PFSK-1 (cell line): ENCODE results near the gene SCO2.

Experiments
- FOXP2 ChIP-seq: optimal IDR thresholded peaks from 2 replicates; pipeline ENCODE3; 2011; ENCODE audit warnings: borderline replicate concordance, control low read depth, inconsistent platforms; ENCODE audit not compliant: insufficient read depth; ENCODE audit errors: extremely low read length, extremely low read depth
- POLR2AphosphoS5 ChIP-seq: IDR thresholded peaks from 2 replicates; pipeline ENCODE4 v1.6.1; 2012; ENCODE audit warnings: low read depth, mild to moderate bottlenecking, control low read depth, low read length, moderate library complexity
- SIN3A ChIP-seq: IDR thresholded peaks from 2 replicates; pipeline ENCODE4 v1.6.1; 2012; ENCODE audit warnings: mild to moderate bottlenecking, low read length, moderate library complexity, borderline replicate concordance; ENCODE audit not compliant: insufficient read depth
- TAF1 ChIP-seq: IDR thresholded peaks from 2 replicates; pipeline ENCODE4 v1.6.1; 2012; ENCODE audit warnings: low read length, control low read depth, borderline replicate concordance; ENCODE audit not compliant: insufficient read depth
- TF ChIP-seq, protein P1 (sequence below), 2 experiments: IDR thresholded peaks; 2 replicates each; pipeline versions ENCODE4 v1.6.1 to v1.8.0; 2011 to 2012; ENCODE audit warnings: low read depth in 2 of 2, low read length in 2 of 2, control low read depth in 1 of 2, inconsistent platforms in 1 of 2, mild to moderate bottlenecking in 1 of 2, moderate library complexity in 1 of 2; ENCODE audit not compliant: insufficient read depth in 1 of 2

SCO2 gene

DNA sequence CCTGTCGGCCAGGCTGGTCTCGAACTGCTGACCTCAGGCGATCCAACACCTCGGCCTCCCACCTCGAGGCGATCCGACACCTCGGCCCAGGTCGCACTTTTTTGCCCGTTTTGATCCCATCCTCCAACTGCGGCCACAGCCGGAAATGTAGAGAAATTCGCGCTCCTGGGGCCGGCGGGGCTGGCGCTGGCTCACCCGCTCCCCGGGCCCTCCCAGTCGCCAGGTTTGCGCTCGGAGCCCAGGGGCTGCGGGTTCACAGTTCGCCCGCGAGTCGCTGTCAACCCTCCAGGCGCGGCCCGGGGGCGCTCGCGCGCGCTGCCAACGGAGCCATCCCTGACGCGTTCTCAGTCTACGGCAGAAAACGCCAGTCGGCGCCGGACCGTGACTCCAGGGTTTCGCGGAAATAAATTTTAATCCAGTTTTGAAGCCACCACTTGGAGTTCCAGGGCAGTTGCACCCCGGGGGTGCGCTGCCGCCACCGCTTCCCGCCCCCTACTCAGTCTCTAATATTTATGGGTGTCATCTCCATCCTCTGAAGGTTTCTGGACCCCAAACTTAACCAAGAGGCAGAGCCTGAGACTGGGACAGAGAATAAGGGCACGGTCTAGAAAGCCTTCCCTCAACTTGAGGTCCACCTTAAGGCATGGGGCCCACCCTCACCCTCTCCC lies 18.8 kb upstream of the SCO2 start:
- TF ChIP-seq TAF1 (no peak), FOXP2 (no peak), SIN3A (no peak), POLR2AphosphoS5 (no peak)
- TF ChIP-seq, protein P1, sequence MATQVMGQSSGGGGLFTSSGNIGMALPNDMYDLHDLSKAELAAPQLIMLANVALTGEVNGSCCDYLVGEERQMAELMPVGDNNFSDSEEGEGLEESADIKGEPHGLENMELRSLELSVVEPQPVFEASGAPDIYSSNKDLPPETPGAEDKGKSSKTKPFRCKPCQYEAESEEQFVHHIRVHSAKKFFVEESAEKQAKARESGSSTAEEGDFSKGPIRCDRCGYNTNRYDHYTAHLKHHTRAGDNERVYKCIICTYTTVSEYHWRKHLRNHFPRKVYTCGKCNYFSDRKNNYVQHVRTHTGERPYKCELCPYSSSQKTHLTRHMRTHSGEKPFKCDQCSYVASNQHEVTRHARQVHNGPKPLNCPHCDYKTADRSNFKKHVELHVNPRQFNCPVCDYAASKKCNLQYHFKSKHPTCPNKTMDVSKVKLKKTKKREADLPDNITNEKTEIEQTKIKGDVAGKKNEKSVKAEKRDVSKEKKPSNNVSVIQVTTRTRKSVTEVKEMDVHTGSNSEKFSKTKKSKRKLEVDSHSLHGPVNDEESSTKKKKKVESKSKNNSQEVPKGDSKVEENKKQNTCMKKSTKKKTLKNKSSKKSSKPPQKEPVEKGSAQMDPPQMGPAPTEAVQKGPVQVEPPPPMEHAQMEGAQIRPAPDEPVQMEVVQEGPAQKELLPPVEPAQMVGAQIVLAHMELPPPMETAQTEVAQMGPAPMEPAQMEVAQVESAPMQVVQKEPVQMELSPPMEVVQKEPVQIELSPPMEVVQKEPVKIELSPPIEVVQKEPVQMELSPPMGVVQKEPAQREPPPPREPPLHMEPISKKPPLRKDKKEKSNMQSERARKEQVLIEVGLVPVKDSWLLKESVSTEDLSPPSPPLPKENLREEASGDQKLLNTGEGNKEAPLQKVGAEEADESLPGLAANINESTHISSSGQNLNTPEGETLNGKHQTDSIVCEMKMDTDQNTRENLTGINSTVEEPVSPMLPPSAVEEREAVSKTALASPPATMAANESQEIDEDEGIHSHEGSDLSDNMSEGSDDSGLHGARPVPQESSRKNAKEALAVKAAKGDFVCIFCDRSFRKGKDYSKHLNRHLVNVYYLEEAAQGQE (IDR thresholded peaks at IDR 0.05; ENCODE audit: insufficient read depth in 1 of 2, low read depth in 2 of 2, low read length in 2 of 2), result no peak

DNA sequence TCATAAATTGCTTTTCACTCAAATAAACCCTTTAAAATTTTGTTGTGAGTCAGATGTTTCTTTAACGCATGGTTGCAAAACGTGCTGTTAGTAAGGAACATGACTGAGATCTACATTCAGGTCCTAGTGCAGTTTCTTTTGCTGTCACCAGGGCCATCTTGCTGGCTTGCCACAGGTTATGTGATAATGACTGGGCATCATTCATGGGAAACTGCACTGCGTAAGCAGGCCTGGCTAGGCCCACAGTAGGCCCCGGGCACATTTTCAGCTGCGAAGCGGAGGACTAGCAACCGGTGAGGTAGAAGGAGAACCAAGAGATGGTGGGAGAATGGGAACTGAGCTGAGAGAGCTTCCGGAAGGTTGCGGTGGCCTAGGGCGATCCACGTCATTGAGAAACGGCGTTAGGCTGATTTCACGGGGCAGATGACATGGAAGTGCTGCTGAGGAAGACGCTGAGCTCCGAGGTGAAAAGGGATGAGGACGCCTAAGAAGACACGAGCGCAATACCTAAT lies 17.1 kb upstream of the SCO2 start:
- no peak for TF ChIP-seq POLR2AphosphoS5
- TF ChIP-seq, protein P1 (IDR thresholded peaks at IDR 0.05; ENCODE audit: insufficient read depth in 1 of 2, low read depth in 2 of 2, low read length in 2 of 2), result no peak
- TF ChIP-seq SIN3A, result no peak
- TF ChIP-seq TAF1, result no peak
- no peak for TF ChIP-seq FOXP2

DNA sequence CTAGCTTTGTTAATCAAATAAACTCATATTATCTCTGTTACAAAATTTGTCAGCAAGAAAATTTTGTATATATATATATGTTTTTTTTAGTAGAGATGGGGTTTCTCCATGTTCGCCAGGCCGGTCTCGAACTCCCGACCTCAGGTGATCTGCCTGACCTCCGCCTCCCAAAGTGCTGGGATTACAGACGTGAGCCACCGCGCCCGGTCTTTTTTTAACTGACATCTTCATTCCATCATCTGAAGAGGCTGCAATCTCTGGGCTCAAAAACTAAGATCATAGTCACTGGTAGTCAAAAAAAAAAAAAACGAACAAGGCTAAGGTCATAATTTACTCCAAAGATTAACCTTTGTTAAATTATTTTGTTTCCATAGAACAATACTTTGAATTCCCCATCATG lies 15.0 kb upstream of the SCO2 start:
- no peak for TF ChIP-seq SIN3A
- TF ChIP-seq, protein P1 (IDR thresholded peaks at IDR 0.05; ENCODE audit: insufficient read depth in 1 of 2, low read depth in 2 of 2, low read length in 2 of 2), result no peak
- TF ChIP-seq FOXP2, result no peak
- TF ChIP-seq TAF1, result no peak
- TF ChIP-seq POLR2AphosphoS5, result no peak

DNA sequence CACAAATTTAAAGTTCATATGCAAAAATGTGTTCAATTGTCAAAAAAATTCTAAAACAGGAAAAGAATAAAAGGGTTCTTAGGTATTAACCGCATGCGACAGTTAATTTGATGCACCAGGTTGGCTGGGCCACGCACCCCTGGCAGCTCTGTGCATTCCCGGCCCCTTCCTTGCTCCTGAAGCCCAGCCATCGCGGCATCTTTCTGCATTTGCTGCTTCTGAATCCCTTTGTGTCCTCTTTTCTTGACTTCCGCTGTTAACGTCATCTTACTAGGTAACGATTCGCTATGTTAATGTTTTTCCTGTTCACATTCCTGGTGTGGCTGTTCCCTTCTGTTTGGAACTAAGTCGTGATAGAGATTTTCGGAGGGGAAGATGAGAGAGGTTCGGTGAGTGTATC lies 12.4 kb upstream of the SCO2 start:
- TF ChIP-seq FOXP2 (no peak), TAF1 (no peak), POLR2AphosphoS5 (no peak), SIN3A (no peak)
- TF ChIP-seq, protein P1 (IDR thresholded peaks at IDR 0.05; ENCODE audit: insufficient read depth in 1 of 2, low read depth in 2 of 2, low read length in 2 of 2), result no peak

DNA sequence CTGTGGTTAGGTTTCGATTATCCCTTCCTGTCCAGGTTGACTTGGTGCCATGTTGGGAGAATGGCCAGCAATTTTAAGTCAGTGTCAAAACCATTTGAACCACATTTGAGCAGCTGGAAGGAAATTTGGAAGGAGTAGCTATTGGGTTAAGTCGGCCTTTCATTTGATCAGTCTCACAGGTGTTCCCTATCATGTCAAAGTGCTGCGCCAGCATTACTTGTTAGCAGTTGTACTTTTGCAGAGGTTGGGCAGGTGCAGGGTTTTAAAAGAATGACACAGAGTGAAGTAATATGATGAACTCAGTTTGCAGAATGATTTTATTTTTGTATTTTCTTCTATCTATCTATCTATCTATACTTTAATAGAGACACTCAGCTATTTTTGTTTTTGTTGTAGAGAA lies 10.8 kb upstream of the SCO2 start:
- TF ChIP-seq, protein P1 (IDR thresholded peaks at IDR 0.05; ENCODE audit: insufficient read depth in 1 of 2, low read depth in 2 of 2, low read length in 2 of 2), result no peak
- TF ChIP-seq SIN3A (no peak), FOXP2 (no peak), TAF1 (no peak), POLR2AphosphoS5 (no peak)
